Kidney (tissue), 14 donors: ENCODE data around the gene ZBTB46. TPM values are rescaled to one million over a fixed set of nuclear protein-coding genes. Genes with fewer than 3 reads are reported as not detected.

Experiments
- DNase-seq, 5 donors: peaks; one replicate each; pipeline ENCODE4 v3.0.0-alpha.2; 2013 to 2020
- FAIRE-seq: peaks from 2 replicates; lab custom pipeline; 2012; peaks lifted over from hg19 to GRCh38; lab: Jason Lieb, UNC
- H3K27ac ChIP-seq, 2 donors: one replicate each; pipeline ENCODE4 v1.7.0; 2013; ENCODE audit warnings: low read depth in 2 of 2, low read length in 2 of 2, inconsistent platforms in 1 of 2
- H3K27me3 ChIP-seq: one replicate; pipeline ENCODE4 v1.7.1; 2013; ENCODE audit warnings: low read length, inconsistent platforms; ENCODE audit not compliant: control insufficient read depth, insufficient read depth
- H3K36me3 ChIP-seq, 3 donors: one replicate each; pipeline versions ENCODE4 v1.7.0 to v1.7.1; 2013; ENCODE audit warnings: low read length in 3 of 3, control low read depth in 1 of 3, inconsistent platforms in 1 of 3; ENCODE audit not compliant: insufficient read depth in 3 of 3, control insufficient read depth in 2 of 3
- H3K4me1 ChIP-seq, 3 donors: one replicate each; pipeline versions ENCODE4 v1.7.0 to v1.7.1; 2013; ENCODE audit warnings: low read length in 3 of 3, inconsistent platforms in 1 of 3, low read depth in 1 of 3; ENCODE audit not compliant: control insufficient read depth in 2 of 3, insufficient read depth in 2 of 3
- H3K4me3 ChIP-seq, 3 donors: one replicate each; pipeline versions ENCODE4 v1.7.0 to v1.8.1; 2013; ENCODE audit warnings: low read length in 3 of 3, control low read depth in 1 of 3, inconsistent platforms in 1 of 3
- H3K9ac ChIP-seq, 3 donors: one replicate each; pipeline versions ENCODE4 v1.7.0 to v1.7.1; 2013; ENCODE audit warnings: low read length in 3 of 3, control low read depth in 1 of 3, inconsistent platforms in 1 of 3
- H3K9me3 ChIP-seq, 3 donors: one replicate each; pipeline versions ENCODE4 v1.7.0 to v1.7.1; 2013; ENCODE audit warnings: low read length in 3 of 3, control low read depth in 1 of 3, inconsistent platforms in 1 of 3; ENCODE audit not compliant: control insufficient read depth in 2 of 3, insufficient read depth in 1 of 3
- CTCF ChIP-seq: IDR thresholded peaks from 3 replicates; pipeline ENCODE4 v1.5.1; 2012; ENCODE audit warnings: mild to moderate bottlenecking, moderate library complexity, borderline replicate concordance; ENCODE audit not compliant: insufficient read depth; ENCODE audit errors: extremely low read depth
- intact Hi-C: fragments of 100-400 bp; cut with DNase I; formaldehyde crosslinking; loops from one replicate; pipeline ENCODE4 v1.11.1; 2022
- polyA plus RNA-seq: library from polyadenylated mRNA; stranded (reverse); fragments of 350-450 nt; fragmentation: Illumina TruSeq; extraction: RNeasy Lipid Tissue Mini Kit (QIAGEN cat#74804); gene quantifications from one replicate; pipeline ENCODE4 v1.2.3, GENCODE V29; 2014; ENCODE audit warnings: low read depth, low replicate concordance; ENCODE audit not compliant: insufficient read depth
- total RNA-seq: library from RNA; stranded (reverse); fragmentation: NEBNext Ultra II Directional; extraction: Animal tissue kit (Norgen Biotek cat#: 25700); gene quantifications from one replicate; pipeline ENCODE4 v1.2.1, GENCODE V29; 2021
- donor health status: control.
- donor health status: control.
- donor health status: control.
- donor health status: control.
- donor health status: control.
- donor health status: DM: yes; HTN: yes; CAD: no.
- donor health status: Normal renal cell carcinoma (clear cell type).

ZBTB46 gene
- total and polyA plus RNA-seq, 2 donors from 2014 or later: 4.5 to 24.0 TPM

- no peaks in the 10 kb centered on the region for H3K9me3 ChIP-seq
- H3K4me3 ChIP-seq: no peak overlapping the region
- peaks cover 2 to 29% (median 11%) of the 10 kb centered on the region in 3 donors for H3K36me3 ChIP-seq
- H3K27me3 ChIP-seq: no peaks in the 10 kb centered on the region
- no peak overlapping the region for H3K9ac ChIP-seq
- H3K4me1 ChIP-seq: peaks cover 0 to 17% (median 6%) of the 10 kb centered on the region in 3 donors
- H3K27ac ChIP-seq: no peak overlapping the region
- DNase-seq (no peak), FAIRE-seq (no peak)
- intact Hi-C loops: no loop called here
- TF ChIP-seq CTCF: no peak
Observed at GRCh38 chr20:63705232-63706026, 125.6 kb downstream of the ZBTB46 start.

- Histone ChIP-seq H3K9ac (no peak overlapping the region), H3K9me3 (no peaks in the 10 kb centered on the region), H3K27ac (no peak overlapping the region), H3K36me3 (peaks cover 2 to 28% (median 11%) of the 10 kb centered on the region in 3 donors), H3K27me3 (no peaks in the 10 kb centered on the region), H3K4me1 (peaks cover 0 to 17% (median 6%) of the 10 kb centered on the region in 3 donors), H3K4me3 (no peak overlapping the region)
- TF ChIP-seq CTCF: no peak
- DNase-seq: peak in 1 of 5 donors; percentile 37
- FAIRE-seq: no peak
- intact Hi-C loops: no loop called here
Observed at GRCh38 chr20:63704749-63705117, 126.3 kb downstream of the ZBTB46 start.

- Histone ChIP-seq H3K9ac (no peak overlapping the region), H3K27ac (no peak overlapping the region), H3K4me3 (no peak overlapping the region), H3K9me3 (no peaks in the 10 kb centered on the region), H3K4me1 (peaks cover 0 to 16% (median 6%) of the 10 kb centered on the region in 3 donors), H3K36me3 (peaks cover 2 to 28% (median 11%) of the 10 kb centered on the region in 3 donors), H3K27me3 (no peaks in the 10 kb centered on the region)
- DNase-seq (no peak), FAIRE-seq (no peak)
- no peak for TF ChIP-seq CTCF
- intact Hi-C loops: no loop called here
Observed at GRCh38 chr20:63703976-63704748, 126.9 kb downstream of the ZBTB46 start.
